GM18502 (cell line): Measurements from ENCODE around the gene ABAT.
"Not testable (repeated sequence)": the region's sequence is repeated elsewhere in the genome, so short reads cannot be mapped to it uniquely, and the experiment has no call there.

ENCODE experiments used
- ATAC-seq: cut with Tn5 transposase; IDR thresholded peaks from one replicate; pipeline ENCODE4 v1.9.1; 2021; ENCODE audit warnings: mild to moderate bottlenecking; ENCODE audit not compliant: unreplicated experiment, poor library complexity

The ABAT gene

GRCh38 chr16:8678068-8678927 is 3.9 kb downstream of the ABAT start:
- ATAC-seq = no peak

- ATAC-seq = no peak
Measured at GRCh38 chr16:8679151-8679550, 4.7 kb downstream of the ABAT start.

- no peak for ATAC-seq
Measured at GRCh38 chr16:8682551-8683259, 8.3 kb downstream of the ABAT start.

GRCh38 chr16:8683640-8684039 is 9.2 kb downstream of the ABAT start:
- no peak for ATAC-seq

GRCh38 chr16:8685617-8686016 is 11.2 kb downstream of the ABAT start:
- ATAC-seq = no peak

GRCh38 chr16:8686031-8686621 is 11.7 kb downstream of the ABAT start:
- no peak for ATAC-seq

- ATAC-seq = no peak
Measured at GRCh38 chr16:8686879-8687278, 12.5 kb downstream of the ABAT start.

GRCh38 chr16:8689686-8690085 is 15.3 kb downstream of the ABAT start:
- ATAC-seq = no peak

- ATAC-seq = no peak
Measured at GRCh38 chr16:8691728-8692127, 17.3 kb downstream of the ABAT start.

- no peak for ATAC-seq
Measured at GRCh38 chr16:8694795-8695728, 20.6 kb downstream of the ABAT start.

GRCh38 chr16:8696880-8697279 is 22.5 kb downstream of the ABAT start:
- ATAC-seq = no peak

GRCh38 chr16:8697965-8698364 is 23.5 kb downstream of the ABAT start:
- ATAC-seq = no peak

- no peak for ATAC-seq
Measured at GRCh38 chr16:8703693-8704092, 29.3 kb downstream of the ABAT start.

GRCh38 chr16:8704098-8704497 is 29.7 kb downstream of the ABAT start:
- ATAC-seq = no peak

GRCh38 chr16:8705100-8705822 is 30.8 kb downstream of the ABAT start:
- ATAC-seq = not testable (repeated sequence)

GRCh38 chr16:8708536-8708935 is 34.1 kb downstream of the ABAT start:
- no peak for ATAC-seq

GRCh38 chr16:8712589-8713361 is 38.4 kb downstream of the ABAT start:
- no peak for ATAC-seq

GRCh38 chr16:8713635-8714172 is 39.3 kb downstream of the ABAT start:
- no peak for ATAC-seq

GRCh38 chr16:8714174-8714573 is 39.8 kb downstream of the ABAT start:
- no peak for ATAC-seq
